K562 (cell line): ENCODE data around the gene WRAP53.

Source experiments
- CTCF ChIP-seq, 3 experiments: IDR thresholded peaks in 2 of 3; conservative IDR thresholded peaks in 1 of 3; 2 replicates each; pipeline ENCODE4 v1.5.1; 2011 to 2012; ENCODE audit warnings: low read length in 3 of 3, mild to moderate bottlenecking in 3 of 3, control low read depth in 2 of 3, improper control_type of control experiment in 1 of 3, inconsistent platforms in 1 of 3, low read depth in 1 of 3, mixed read lengths in 1 of 3, moderate library complexity in 1 of 3; ENCODE audit not compliant: insufficient read depth in 2 of 3
- DDX20 ChIP-seq: fragments of 450-650 bp; IDR thresholded peaks from 2 replicates; pipeline ENCODE4 v1.6.1; 2016; ENCODE audit warnings: missing genetic modification characterization, low read depth, mild to moderate bottlenecking, missing compliant biosample characterization, moderate library complexity
- EZH2 ChIP-seq: IDR thresholded peaks from 2 replicates; pipeline ENCODE4 v1.6.1; 2012; ENCODE audit warnings: low read depth, mild to moderate bottlenecking, inconsistent platforms, low read length, borderline replicate concordance
- HDAC6 ChIP-seq: IDR thresholded peaks from 2 replicates; pipeline ENCODE4 v1.6.1; 2012; ENCODE audit warnings: low read depth, mild to moderate bottlenecking, control low read depth, inconsistent platforms, low read length, moderate library complexity
- SIN3B ChIP-seq: fragments of 450-650 bp; IDR thresholded peaks from 2 replicates; pipeline ENCODE4 v1.6.1; 2017; ENCODE audit warnings: low read depth, mild to moderate bottlenecking, moderate library complexity
- SP1 ChIP-seq: sonication (generic); formaldehyde crosslinking; IDR thresholded peaks from 2 replicates; pipeline ENCODE4 v1.8.1; 2022; ENCODE audit warnings: mild to moderate bottlenecking, missing genetic modification reagents
- STAG1 ChIP-seq: sonication (generic); formaldehyde crosslinking; IDR thresholded peaks from 2 replicates; pipeline ENCODE4 v1.5.0; 2020; ENCODE audit warnings: missing genetic modification reagents, borderline replicate concordance
- YY1 ChIP-seq, 3 experiments: IDR thresholded peaks; 2 replicates each; pipeline ENCODE4 v1.6.1; 2011; ENCODE audit warnings: low read length in 2 of 3, mild to moderate bottlenecking in 2 of 3, moderate library complexity in 2 of 3, borderline replicate concordance in 1 of 3, control low read depth in 1 of 3, low read depth in 1 of 3; ENCODE audit not compliant: insufficient read depth in 3 of 3, insufficient replicate concordance in 2 of 3, control insufficient read depth in 1 of 3, insufficient read length in 1 of 3; ENCODE audit errors: extremely low read depth in 1 of 3
- TF ChIP-seq, protein P1 (sequence below), 2 experiments: fragments of 450-650 bp; formaldehyde crosslinking in 1 of 2; IDR thresholded peaks; 2 replicates each; pipeline versions ENCODE4 v1.4.0 to v1.6.1; 2014 to 2020; ENCODE audit warnings: mild to moderate bottlenecking in 2 of 2, borderline replicate concordance in 1 of 2, low read depth in 1 of 2
- TF ChIP-seq, protein P2 (sequence below): sonication (generic); formaldehyde crosslinking; IDR thresholded peaks from 2 replicates; pipeline ENCODE4 v1.8.1; 2023; ENCODE audit warnings: mild to moderate bottlenecking, missing genetic modification reagents
- TF ChIP-seq, protein P3 (sequence below): sonication (generic); formaldehyde crosslinking; IDR thresholded peaks from 2 replicates; pipeline ENCODE4 v1.5.0; 2020; ENCODE audit warnings: missing genetic modification reagents

DNA sequence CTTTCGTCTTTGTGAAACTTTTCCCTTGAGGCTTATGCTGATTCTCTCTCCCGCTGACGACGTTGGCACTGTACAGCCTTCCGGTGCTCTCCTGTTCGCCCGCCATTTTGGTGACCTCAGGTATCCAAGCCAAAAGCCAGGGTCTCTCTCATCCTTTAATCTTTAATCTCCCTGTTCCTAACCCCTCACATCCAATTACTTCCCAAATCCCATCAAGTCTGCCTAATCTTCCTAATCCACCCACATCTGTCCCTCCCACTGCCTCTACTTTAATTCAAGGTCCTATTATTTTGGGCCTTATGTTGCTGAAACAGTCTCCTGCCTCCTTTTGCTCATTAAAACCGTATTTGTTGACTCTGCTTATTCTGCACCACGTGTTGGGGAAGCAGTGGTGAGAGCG is 7.3 kb downstream of the WRAP53 start:
- TF ChIP-seq STAG1 (CRISPR knock-in tag) (no peak), EZH2 (no peak), CTCF (IDR thresholded peaks at IDR 0.05 in 2 of 3, conservative IDR thresholded peaks at IDR 0.05 in 1 of 3; ENCODE audit: insufficient read depth in 2 of 3, low read depth in 1 of 3, low read length in 3 of 3) (no peak), SIN3B (no peak), DDX20 (tag) (no peak), SP1 (CRISPR knock-in tag) (no peak), HDAC6 (no peak), YY1 (IDR thresholded peaks at IDR 0.05; ENCODE audit: borderline replicate concordance in 1 of 3, control insufficient read depth in 1 of 3, extremely low read depth in 1 of 3, insufficient read depth in 3 of 3, insufficient read length in 1 of 3, insufficient replicate concordance in 2 of 3, low read depth in 1 of 3, low read length in 2 of 3) (no peak)
- TF ChIP-seq, protein P1, sequence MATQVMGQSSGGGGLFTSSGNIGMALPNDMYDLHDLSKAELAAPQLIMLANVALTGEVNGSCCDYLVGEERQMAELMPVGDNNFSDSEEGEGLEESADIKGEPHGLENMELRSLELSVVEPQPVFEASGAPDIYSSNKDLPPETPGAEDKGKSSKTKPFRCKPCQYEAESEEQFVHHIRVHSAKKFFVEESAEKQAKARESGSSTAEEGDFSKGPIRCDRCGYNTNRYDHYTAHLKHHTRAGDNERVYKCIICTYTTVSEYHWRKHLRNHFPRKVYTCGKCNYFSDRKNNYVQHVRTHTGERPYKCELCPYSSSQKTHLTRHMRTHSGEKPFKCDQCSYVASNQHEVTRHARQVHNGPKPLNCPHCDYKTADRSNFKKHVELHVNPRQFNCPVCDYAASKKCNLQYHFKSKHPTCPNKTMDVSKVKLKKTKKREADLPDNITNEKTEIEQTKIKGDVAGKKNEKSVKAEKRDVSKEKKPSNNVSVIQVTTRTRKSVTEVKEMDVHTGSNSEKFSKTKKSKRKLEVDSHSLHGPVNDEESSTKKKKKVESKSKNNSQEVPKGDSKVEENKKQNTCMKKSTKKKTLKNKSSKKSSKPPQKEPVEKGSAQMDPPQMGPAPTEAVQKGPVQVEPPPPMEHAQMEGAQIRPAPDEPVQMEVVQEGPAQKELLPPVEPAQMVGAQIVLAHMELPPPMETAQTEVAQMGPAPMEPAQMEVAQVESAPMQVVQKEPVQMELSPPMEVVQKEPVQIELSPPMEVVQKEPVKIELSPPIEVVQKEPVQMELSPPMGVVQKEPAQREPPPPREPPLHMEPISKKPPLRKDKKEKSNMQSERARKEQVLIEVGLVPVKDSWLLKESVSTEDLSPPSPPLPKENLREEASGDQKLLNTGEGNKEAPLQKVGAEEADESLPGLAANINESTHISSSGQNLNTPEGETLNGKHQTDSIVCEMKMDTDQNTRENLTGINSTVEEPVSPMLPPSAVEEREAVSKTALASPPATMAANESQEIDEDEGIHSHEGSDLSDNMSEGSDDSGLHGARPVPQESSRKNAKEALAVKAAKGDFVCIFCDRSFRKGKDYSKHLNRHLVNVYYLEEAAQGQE (IDR thresholded peaks at IDR 0.05; ENCODE audit: borderline replicate concordance), result no peak
- TF ChIP-seq, protein P1 (CRISPR knock-in tag; IDR thresholded peaks at IDR 0.05; ENCODE audit: low read depth), result no peak
- TF ChIP-seq, protein P2, sequence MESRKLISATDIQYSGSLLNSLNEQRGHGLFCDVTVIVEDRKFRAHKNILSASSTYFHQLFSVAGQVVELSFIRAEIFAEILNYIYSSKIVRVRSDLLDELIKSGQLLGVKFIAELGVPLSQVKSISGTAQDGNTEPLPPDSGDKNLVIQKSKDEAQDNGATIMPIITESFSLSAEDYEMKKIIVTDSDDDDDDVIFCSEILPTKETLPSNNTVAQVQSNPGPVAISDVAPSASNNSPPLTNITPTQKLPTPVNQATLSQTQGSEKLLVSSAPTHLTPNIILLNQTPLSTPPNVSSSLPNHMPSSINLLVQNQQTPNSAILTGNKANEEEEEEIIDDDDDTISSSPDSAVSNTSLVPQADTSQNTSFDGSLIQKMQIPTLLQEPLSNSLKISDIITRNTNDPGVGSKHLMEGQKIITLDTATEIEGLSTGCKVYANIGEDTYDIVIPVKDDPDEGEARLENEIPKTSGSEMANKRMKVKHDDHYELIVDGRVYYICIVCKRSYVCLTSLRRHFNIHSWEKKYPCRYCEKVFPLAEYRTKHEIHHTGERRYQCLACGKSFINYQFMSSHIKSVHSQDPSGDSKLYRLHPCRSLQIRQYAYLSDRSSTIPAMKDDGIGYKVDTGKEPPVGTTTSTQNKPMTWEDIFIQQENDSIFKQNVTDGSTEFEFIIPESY, result no peak
- TF ChIP-seq, protein P3, sequence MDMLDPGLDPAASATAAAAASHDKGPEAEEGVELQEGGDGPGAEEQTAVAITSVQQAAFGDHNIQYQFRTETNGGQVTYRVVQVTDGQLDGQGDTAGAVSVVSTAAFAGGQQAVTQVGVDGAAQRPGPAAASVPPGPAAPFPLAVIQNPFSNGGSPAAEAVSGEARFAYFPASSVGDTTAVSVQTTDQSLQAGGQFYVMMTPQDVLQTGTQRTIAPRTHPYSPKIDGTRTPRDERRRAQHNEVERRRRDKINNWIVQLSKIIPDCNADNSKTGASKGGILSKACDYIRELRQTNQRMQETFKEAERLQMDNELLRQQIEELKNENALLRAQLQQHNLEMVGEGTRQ (CRISPR knock-in tag), result no peak
